GM21447 (cell line): Measurements from ENCODE around the gene SDK2.

Experiments
- ATAC-seq: cut with Tn5 transposase; IDR thresholded peaks from one replicate; pipeline ENCODE4 v1.9.1; 2021; ENCODE audit not compliant: unreplicated experiment

The SDK2 gene

GRCh38 chr17:73519011-73519410, 125.2 kb downstream of the SDK2 start:
- ATAC-seq: no peak

GRCh38 chr17:73516431-73516830, 127.8 kb downstream of the SDK2 start:
- ATAC-seq: no peak

- ATAC-seq: no peak
Observed at GRCh38 chr17:73514146-73514863, 129.9 kb downstream of the SDK2 start.

GRCh38 chr17:73513426-73513825, 130.8 kb downstream of the SDK2 start:
- ATAC-seq: no peak

- no peak for ATAC-seq
Observed at GRCh38 chr17:73511719-73512115, 132.5 kb downstream of the SDK2 start.

GRCh38 chr17:73510981-73511718, 133.1 kb downstream of the SDK2 start:
- ATAC-seq: no peak

GRCh38 chr17:73508931-73509605, 135.2 kb downstream of the SDK2 start:
- no peak for ATAC-seq

GRCh38 chr17:73508057-73508930, 136.0 kb downstream of the SDK2 start:
- no peak for ATAC-seq

- ATAC-seq: no peak
Observed at GRCh38 chr17:73506470-73507435, 137.5 kb downstream of the SDK2 start.

GRCh38 chr17:73503560-73503959, 140.7 kb downstream of the SDK2 start:
- ATAC-seq: no peak

GRCh38 chr17:73500414-73500999, 143.7 kb downstream of the SDK2 start:
- ATAC-seq: no peak

- ATAC-seq: no peak
Observed at GRCh38 chr17:73498886-73499554, 145.2 kb downstream of the SDK2 start.

GRCh38 chr17:73498176-73498575, 146.1 kb downstream of the SDK2 start:
- no peak for ATAC-seq

- ATAC-seq: no peak
Observed at GRCh38 chr17:73497721-73498120, 146.5 kb downstream of the SDK2 start.

- no peak for ATAC-seq
Observed at GRCh38 chr17:73496232-73496631, 148.0 kb downstream of the SDK2 start.

- ATAC-seq: no peak
Observed at GRCh38 chr17:73495641-73496040, 148.6 kb downstream of the SDK2 start.

- ATAC-seq: no peak
Observed at GRCh38 chr17:73494950-73495349, 149.3 kb downstream of the SDK2 start.

GRCh38 chr17:73493956-73494926, 150.0 kb downstream of the SDK2 start:
- no peak for ATAC-seq
